BLaER1 (cell line): ENCODE results near the gene SLC6A12.

Experiments used
- H3K27ac ChIP-seq: shearing (Covaris generic); formaldehyde crosslinking; 2 replicates; pipeline ENCODE4 v1.8.1; 2022
- H3K27me3 ChIP-seq: shearing (Covaris generic); formaldehyde crosslinking; 2 replicates; pipeline ENCODE4 v1.8.1; 2022
- H3K36me3 ChIP-seq: shearing (Covaris generic); formaldehyde crosslinking; 2 replicates; pipeline ENCODE4 v1.8.1; 2022
- H3K4me1 ChIP-seq: shearing (Covaris generic); formaldehyde crosslinking; 2 replicates; pipeline ENCODE4 v1.8.1; 2022
- H3K4me2 ChIP-seq: shearing (Covaris generic); formaldehyde crosslinking; 2 replicates; pipeline ENCODE4 v1.8.1; 2022
- H3K4me3 ChIP-seq: shearing (Covaris generic); formaldehyde crosslinking; 2 replicates; pipeline ENCODE4 v1.8.1; 2022
- H3K9ac ChIP-seq: shearing (Covaris generic); formaldehyde crosslinking; 2 replicates; pipeline ENCODE4 v1.8.1; 2022
- H3K9me3 ChIP-seq: shearing (Covaris generic); formaldehyde crosslinking; 2 replicates; pipeline ENCODE4 v1.8.1; 2022
- H4K20me1 ChIP-seq: shearing (Covaris generic); formaldehyde crosslinking; 2 replicates; pipeline ENCODE4 v1.8.1; 2022
- Cebpa-rat ChIP-seq: shearing (Covaris generic); IDR thresholded peaks from 2 replicates; pipeline ENCODE4 v1.8.1; 2022

The SLC6A12 gene

DNA sequence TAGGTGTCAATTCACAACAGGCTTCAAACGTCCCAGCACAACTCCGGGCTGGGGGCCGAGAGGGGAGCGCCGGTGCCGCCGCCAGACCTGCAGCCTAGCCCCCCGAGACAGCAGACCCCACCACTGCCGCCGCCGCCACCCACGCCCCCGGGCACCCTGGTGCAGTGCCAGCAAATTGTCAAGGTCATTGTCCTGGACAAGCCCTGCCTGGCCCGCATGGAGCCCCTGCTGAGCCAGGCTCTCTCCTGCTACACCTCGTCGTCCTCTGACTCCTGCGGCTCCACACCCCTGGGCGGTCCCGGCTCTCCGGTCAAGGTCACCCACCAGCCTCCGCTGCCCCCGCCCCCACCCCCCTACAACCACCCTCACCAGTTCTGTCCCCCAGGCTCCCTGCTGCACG is 39.4 kb downstream of the SLC6A12 start:
- no peak for TF ChIP-seq Cebpa-rat
- Histone ChIP-seq H3K9ac (no peak overlapping the region), H3K9me3 (no peaks in the 10 kb centered on the region), H4K20me1 (no peaks in the 10 kb centered on the region), H3K4me1 (peaks cover 47% of the 10 kb centered on the region), H3K36me3 (no peaks in the 10 kb centered on the region), H3K4me3 (no peak overlapping the region), H3K27ac (no peak overlapping the region), H3K4me2 (no peak overlapping the region), H3K27me3 (no peaks in the 10 kb centered on the region)

DNA sequence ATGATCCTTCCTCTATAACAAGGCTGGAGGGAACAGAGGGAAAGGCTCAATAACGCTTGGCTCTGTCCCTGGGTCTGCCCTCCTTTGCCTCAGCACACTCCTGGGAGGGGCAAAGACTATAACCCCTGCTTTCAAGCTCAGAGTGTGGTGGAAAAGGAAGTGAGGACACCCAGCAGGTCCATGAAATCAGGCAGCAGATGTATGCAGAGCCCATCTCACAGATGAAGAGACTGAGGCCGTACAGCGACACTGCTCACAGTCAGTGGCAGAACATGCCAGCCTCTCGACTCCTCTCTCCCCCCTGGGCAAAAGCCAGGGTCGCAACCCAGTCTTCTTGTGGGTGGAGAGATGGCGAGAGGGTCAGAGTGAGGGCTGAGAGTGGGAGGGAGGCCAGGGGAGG is 39.8 kb downstream of the SLC6A12 start:
- peaks cover 52% of the 10 kb centered on the region for H3K4me1 ChIP-seq
- no peaks in the 10 kb centered on the region for H3K36me3 ChIP-seq
- H4K20me1 ChIP-seq = no peaks in the 10 kb centered on the region
- peak overlapping the region; percentile 16; the same call in 1 of the 2 replicates for H3K9ac ChIP-seq
- no peak for TF ChIP-seq Cebpa-rat
- no peaks in the 10 kb centered on the region for H3K27me3 ChIP-seq
- peak overlapping the region; percentile 55; the same call in 1 of the 2 replicates for H3K4me2 ChIP-seq
- no peak overlapping the region for H3K27ac ChIP-seq
- H3K4me3 ChIP-seq = no peak overlapping the region
- H3K9me3 ChIP-seq = no peaks in the 10 kb centered on the region

DNA sequence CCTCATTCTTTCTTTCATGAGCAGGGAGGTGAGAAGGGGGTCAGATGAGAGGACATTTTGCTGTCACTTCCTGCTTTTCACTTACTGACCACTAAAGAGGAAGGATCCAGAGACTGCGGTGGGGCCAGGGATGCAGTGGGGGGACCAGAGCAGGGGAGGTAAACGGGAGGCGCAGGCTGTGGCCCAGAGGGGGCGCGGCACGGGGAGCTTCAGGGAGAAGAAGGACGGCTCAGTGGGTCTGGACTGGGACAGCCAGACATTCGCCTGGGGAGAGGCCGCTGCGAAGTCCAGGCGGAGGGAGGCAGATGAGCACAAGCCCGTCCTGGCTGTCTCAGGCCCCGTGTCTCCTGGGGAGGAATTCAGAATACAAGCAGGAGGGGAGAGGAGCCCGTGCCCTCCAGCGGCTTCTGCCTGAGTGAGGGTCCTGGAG is 41.2 kb downstream of the SLC6A12 start:
- Histone ChIP-seq H3K27me3 (no peaks in the 10 kb centered on the region), H3K4me2 (peak overlapping the region; percentile 55), H3K4me1 (peaks cover 64% of the 10 kb centered on the region), H3K9me3 (no peaks in the 10 kb centered on the region), H3K27ac (peak overlapping the region; percentile 35; the same call in 1 of the 2 replicates), H3K9ac (0 out of 2 replicates have a peak overlapping the region, but pooled peaks have one; percentile 16), H3K36me3 (no peaks in the 10 kb centered on the region), H4K20me1 (no peaks in the 10 kb centered on the region), H3K4me3 (no peak overlapping the region)
- TF ChIP-seq Cebpa-rat = no peak

DNA sequence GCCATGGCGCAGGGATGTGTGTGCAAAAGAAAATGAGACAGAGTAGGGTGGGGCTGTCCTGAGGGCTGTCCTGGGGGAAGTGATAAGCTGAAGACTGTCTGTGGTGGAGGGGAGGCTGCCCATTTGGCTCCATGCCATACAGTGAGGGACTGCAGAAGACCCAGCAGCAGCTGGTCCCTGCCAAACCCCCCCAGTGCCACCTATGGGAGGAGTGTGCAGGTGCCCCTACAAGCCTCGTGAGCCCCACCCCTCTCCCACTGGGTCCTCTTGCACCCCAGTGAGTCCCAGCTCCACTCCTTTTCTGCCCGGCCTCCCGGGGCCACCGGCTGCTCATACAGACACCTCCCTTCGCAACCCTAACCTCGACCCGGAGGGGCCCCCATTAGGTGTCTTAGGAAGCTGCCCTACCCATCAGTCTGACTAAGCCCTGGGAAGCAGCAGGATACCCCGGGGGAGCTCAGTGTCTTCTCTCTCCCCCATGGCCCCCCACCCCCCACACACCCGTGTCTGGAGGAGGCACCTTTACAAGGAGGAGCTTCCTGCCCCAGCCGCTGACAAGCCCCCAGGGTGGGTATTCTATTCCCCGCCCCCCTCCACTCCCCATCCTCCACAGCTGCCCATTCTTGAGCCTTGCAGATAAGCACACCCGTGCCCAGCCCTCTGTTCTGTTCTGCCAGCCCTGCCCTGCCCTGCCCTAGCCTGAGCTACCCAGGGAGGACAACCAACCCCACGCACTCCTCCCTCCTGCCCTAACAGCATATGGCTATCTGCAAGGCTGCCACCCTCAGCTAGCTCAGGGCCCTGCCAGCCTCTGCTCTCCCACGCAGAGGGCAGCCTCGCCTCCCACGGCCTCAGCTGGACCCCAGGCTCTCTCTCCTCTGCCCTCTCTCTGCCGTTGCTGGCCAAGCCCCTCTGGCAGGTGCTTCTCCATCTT is 41.9 kb downstream of the SLC6A12 start:
- H3K4me2 ChIP-seq = peak overlapping the region; percentile 55

DNA sequence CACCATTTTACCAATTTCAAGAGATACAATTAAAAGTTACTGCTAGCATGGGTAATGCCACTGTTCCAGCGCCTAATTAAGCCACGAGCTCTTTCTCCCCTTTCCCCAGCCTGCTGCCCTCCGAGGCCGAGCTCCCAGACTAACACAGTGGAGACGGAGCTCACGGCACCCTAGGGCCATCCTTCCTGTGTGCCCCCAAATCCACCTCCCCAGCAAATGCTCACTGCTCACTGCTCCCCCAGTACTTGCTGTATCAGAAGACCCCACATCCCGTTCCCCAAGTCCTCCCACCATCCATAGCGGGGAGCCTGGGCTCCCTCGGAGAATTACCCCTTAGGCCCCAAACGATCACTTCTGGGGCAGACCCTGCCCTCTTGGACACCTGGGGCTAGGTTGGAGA is 42.7 kb downstream of the SLC6A12 start:
- Histone ChIP-seq H3K4me2 (no peak overlapping the region), H3K4me1 (peaks cover 71% of the 10 kb centered on the region)
- TF ChIP-seq Cebpa-rat = no peak

More for the DNA sequence above, 41.9 kb downstream of the SLC6A12 start:
- Histone ChIP-seq H3K9ac (no peak overlapping the region), H3K9me3 (no peaks in the 10 kb centered on the region), H3K4me1 (peaks cover 71% of the 10 kb centered on the region), H3K27me3 (no peaks in the 10 kb centered on the region), H3K27ac (no peak overlapping the region), H3K4me3 (no peak overlapping the region), H3K36me3 (no peaks in the 10 kb centered on the region), H4K20me1 (no peaks in the 10 kb centered on the region)
- TF ChIP-seq Cebpa-rat = no peak

DNA sequence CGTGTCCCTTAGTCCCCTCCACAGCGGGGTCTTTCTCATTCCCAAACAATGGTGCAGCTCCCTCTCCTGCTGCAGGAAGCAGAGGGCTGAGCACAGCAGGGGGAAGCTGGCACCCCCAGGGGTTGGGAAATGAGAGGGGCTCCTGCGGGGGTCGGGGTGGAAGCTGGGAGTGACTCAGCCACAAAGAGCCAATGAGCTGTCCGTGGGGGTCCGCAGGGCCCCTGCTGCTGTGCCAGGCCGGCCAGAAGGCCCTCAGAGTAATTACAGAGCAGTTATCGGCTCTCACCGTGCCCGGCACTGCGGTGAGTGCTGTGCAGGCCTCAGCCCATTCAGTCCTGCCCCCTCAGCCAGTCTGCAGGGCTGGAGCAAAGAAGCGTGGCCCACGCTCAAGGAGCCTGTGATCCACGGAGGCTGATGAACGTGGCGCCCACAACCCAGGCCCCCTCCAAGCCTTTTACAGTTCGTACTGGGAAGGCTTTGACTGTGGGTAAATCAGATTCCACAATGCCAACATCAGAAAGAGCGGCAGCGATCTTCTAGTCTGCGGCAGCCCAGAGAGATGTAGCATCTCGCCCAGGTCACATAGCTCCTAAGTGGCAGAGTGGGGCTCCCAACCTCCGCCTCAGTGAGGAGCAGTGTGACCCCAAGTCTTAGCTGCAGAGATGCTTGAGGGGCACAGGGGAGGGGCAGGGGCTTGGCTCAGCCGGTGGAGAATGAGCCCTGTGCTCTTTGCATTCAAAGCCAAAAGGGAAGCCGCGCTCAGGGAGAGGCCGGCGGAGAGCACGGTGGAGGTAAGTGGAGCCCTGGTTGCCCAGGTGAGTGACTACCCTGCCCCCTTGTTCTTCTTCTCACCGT is 43.4 kb downstream of the SLC6A12 start:
- no peaks in the 10 kb centered on the region for H4K20me1 ChIP-seq
- TF ChIP-seq Cebpa-rat = no peak
- H3K27ac ChIP-seq = no peak overlapping the region
- H3K4me3 ChIP-seq = no peak overlapping the region
- H3K27me3 ChIP-seq = no peaks in the 10 kb centered on the region
- H3K36me3 ChIP-seq = no peaks in the 10 kb centered on the region
- H3K9me3 ChIP-seq = no peaks in the 10 kb centered on the region
- H3K4me1 ChIP-seq = peaks cover 65% of the 10 kb centered on the region
- H3K9ac ChIP-seq = no peak overlapping the region
- no peak overlapping the region for H3K4me2 ChIP-seq

More for the DNA sequence above, 42.7 kb downstream of the SLC6A12 start:
- Histone ChIP-seq H3K36me3 (no peaks in the 10 kb centered on the region), H3K4me3 (no peak overlapping the region), H4K20me1 (no peaks in the 10 kb centered on the region), H3K27ac (no peak overlapping the region), H3K27me3 (no peaks in the 10 kb centered on the region), H3K9me3 (no peaks in the 10 kb centered on the region), H3K9ac (no peak overlapping the region)

DNA sequence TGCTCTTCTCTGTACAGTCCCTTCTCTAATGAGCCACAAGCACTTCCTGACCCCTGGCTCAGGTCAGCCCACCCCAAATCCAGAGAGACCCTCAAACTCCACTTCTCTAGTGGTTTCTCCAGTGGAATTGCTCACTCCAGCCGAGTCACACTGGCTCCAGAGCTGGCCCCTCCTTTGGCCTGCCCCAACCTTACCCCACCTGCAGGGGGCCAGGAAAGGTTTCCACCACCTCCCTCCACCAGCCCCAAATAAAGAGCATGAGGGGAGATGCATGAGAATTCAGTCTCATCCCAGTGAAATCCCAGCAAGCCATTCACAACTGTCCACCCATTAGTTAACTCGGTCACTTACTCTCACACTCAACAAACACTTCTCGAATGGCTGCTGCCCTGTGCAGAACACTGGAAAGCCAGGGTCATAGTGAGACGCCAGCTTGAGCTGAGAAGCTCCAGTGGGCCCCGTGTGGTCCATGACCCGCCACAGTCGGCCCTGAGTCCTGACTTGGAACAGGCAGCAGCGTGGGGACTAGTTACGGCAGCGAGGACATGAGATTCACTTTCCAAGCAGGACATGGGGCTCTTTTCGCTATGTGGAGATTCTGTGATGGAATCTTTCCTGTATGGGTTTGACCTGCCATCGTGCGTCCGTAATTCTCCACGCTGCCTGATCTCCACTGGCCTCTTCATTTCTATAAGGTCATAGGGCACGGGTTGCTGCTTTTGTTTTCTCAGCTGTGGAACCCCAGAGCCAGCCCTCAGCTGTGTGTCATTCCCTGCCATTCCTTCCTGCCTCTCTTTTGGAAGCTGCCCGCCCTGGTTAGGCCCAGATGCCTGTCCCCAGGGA is 44.2 kb downstream of the SLC6A12 start:
- Histone ChIP-seq H4K20me1 (no peaks in the 10 kb centered on the region), H3K27ac (no peak overlapping the region), H3K9ac (no peak overlapping the region), H3K4me3 (no peak overlapping the region), H3K4me2 (peak overlapping the region; percentile 27; the same call in 1 of the 2 replicates), H3K27me3 (no peaks in the 10 kb centered on the region), H3K4me1 (peaks cover 70% of the 10 kb centered on the region), H3K9me3 (no peaks in the 10 kb centered on the region), H3K36me3 (no peaks in the 10 kb centered on the region)
- no peak for TF ChIP-seq Cebpa-rat

DNA sequence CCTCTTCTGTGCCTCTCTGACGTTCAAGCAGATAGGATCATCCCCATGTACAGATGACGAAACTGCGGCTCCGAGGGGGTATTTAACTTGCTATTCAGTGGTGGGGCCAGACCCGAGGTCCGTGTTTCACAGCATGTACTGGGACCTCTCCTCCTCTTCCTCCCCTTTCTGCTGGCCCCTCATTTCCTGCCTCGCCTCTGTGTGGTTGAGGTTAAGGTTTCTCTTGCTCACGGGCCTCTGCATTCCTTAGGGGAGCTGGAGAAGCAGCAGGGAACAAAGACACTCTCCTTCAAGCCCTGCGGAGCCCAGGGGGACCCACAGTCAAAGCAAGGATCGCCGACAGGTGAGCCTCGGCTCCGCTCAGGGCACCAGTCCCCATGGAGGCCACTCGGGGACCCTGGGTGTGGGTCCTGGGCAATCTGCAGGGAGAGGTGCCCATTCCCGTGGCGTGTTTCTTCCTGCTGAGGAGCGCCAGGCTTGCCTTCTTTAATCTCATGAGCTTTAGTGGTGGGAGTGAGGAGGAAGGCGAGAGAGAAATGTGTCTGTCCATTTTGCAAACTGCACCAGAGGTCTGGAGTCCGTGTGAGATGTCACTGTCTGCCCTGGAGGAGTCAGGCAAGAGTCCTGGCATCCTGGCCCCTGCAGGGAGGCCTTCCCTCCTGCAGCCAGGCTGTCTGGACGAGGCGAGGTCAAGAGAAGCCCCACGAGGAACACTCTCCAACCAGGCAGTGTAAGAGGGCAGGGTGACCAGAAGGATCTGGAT is 45.0 kb downstream of the SLC6A12 start:
- no peak overlapping the region for H3K4me3 ChIP-seq
- no peak overlapping the region for H3K27ac ChIP-seq
- no peaks in the 10 kb centered on the region for H4K20me1 ChIP-seq
- TF ChIP-seq Cebpa-rat = no peak
- peak overlapping the region; percentile 27 for H3K4me2 ChIP-seq
- no peaks in the 10 kb centered on the region for H3K36me3 ChIP-seq
- no peaks in the 10 kb centered on the region for H3K9me3 ChIP-seq
- H3K27me3 ChIP-seq = no peaks in the 10 kb centered on the region
- H3K9ac ChIP-seq = no peak overlapping the region
- H3K4me1 ChIP-seq = peaks cover 74% of the 10 kb centered on the region
